LoVo (cell line): ENCODE data around the gene AP3S1.
"Not testable (repeated sequence)": the region's sequence is repeated elsewhere in the genome, so short reads cannot be mapped to it uniquely, and the experiment has no call there.

Experiments used
- DNase-seq: peaks from one replicate; pipeline ENCODE4 v3.0.0-alpha.2; 2016; ENCODE audit warnings: low spot score

The AP3S1 gene

DNA sequence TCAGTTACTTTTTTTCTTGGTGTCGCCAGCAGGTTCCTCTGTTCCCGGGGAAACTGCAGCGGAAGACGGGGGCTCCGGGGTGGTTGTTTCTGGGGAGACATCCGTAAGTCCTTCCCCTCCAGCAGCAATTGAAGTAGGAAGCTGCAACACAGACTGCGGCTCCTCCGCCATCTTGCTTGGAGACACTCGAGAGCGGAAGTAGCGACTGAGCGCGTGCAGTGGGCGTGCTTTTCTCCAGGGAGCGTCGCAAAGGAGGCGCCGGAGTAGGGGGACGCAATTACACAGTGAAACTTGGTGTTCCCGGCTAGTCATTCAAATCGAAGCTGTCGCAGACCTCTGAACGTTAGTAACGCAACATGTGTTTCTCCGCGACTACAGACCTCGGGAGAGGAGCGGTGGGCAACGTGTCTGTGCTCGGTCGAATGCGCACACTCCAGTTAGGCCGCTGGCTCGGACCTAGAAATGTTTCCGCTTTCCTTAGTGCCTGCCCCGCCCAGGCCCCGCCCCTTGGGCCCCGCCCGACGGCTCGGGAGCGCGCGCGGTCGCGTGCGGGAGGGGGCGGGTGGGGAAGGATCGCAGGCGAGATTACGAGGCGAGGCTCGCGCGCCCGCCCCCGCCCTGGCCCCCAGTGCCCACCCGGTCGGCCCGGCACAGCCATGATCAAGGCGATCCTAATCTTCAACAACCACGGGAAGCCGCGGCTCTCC lies at the start of gene AP3S1, which contains the start of gene ATG12:
Gene AP3S1, plus strand, starts transcription at position 554 of the 707 bp plus-strand sequence. Its CDS starts 103 bp downstream, at position 657.
Gene ATG12, minus strand, starts transcription at position 184 of the 707 bp plus-strand sequence. Its CDS starts 13 bp downstream, at position 171.
- DNase-seq = peak; percentile 94

- DNase-seq = no peak
Observed at GRCh38 chr5:115795700-115796099, 46.0 kb upstream of the AP3S1 start.

GRCh38 chr5:115796656-115797055 lies 45.1 kb upstream of the AP3S1 start:
- DNase-seq = no peak

DNA sequence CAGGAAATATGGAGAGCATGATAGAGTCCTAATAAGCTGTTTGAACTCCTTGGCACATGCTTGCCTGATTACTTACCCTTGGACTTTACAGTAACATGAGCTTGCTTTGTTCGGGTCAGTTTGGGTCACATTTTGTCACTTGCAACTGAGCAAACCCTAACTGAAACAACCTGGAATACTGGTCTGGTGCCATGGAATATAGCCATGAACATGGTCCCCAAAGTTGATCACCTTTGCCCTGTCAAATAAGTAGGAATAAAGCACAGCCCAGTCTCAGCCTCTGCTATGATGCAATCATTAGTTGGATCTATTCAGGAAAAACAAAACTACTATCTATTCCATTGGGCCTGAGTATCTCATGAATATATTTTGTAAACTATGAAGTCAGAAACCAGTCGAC lies 43.5 kb upstream of the AP3S1 start:
- no peak for DNase-seq

- no peak for DNase-seq
Observed at GRCh38 chr5:115800108-115800507, 41.6 kb upstream of the AP3S1 start.

DNA sequence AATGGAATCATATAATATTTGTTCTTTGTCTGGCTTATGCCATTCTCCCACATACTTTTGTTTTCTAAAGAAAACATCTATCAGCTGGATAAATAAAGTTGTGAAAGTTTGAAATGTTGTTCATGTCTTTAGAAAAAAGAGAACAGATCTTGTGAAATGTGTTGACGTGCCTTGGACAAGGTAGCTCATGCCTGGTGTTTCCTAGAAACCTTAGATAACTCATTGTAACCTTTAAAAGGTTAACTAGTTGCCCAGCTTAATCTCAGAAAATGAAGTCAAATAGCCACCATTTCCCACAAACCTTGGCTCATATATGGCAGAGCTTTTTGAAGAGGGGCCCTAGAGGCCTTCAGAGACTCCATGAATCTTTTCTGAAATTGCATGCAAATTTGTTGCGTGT lies 40.6 kb upstream of the AP3S1 start:
- DNase-seq = no peak

GRCh38 chr5:115801984-115802383 lies 39.8 kb upstream of the AP3S1 start:
- no peak for DNase-seq

DNA sequence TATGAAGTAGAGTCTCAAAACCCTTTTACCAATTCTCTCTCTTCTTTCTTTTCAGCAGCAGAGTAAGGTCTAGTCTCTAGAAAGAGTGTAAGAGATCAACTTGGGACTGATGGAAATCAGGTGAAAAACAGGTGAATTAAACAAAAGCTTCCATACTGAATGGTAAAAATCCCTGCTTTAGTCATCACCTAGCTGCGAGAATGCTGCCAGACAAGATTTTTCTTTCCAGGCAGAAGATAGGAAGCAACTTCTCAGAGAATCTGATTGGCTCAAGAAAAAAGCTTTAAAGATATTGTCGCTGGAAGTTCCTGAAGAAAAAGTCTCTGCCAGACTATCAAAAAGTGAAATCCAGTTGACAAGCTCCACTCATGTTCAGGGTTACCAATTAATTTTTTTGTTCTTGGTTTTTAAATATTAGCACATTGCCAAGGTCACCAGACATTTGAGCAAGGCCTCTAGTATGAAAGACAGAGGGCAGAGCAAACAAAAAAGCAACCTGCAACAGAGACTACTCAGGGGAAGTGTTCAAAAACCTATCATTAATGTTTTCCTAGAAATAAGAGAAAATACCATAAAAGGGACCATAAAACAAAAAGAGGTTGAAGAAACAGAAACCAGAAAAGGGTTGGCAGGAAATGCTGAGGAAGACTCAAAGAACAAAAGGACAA lies 34.6 kb upstream of the AP3S1 start:
- no peak for DNase-seq

DNA sequence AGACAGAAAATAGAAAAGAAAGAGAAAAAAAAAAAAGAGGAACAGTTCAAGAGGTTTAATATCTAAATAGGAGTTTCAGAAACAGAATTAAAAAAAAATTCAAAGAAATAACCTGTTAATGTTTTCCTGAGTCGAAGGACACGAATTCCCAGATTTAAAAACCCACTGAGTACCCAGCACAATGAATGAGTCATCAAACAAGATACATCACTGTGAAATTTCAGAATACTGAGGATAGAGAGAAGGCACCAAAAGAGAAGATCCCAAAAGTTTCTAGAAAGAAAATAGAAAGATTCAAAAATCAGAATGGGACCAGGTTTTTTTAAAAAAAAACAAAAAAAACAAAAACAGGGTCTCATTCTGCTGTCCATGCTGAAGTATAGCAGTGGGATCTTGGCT lies 34.1 kb upstream of the AP3S1 start:
- no peak for DNase-seq

- not testable (repeated sequence) for DNase-seq
Observed at GRCh38 chr5:115808066-115808465, 33.7 kb upstream of the AP3S1 start.

GRCh38 chr5:115809946-115810345 lies 31.8 kb upstream of the AP3S1 start:
- no peak for DNase-seq

DNA sequence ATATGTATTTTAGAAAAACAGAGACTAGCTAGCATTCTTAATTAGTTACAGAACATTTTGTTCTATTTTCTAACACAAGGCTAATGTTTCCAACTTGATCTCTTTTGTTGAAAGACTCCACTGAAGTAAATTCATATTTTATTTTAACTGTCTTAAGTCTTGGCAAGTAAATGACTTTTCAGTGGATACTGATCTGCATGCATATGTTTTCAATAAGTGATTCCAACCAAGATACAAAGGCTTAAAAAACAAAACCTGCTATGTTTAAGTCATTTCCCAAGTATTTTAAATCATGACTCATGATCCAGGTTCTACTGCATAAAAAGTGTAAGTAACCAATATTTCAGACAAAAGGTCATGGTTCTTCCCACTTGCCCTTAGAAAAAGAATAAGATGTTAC lies 31.0 kb upstream of the AP3S1 start:
- DNase-seq = no peak

DNA sequence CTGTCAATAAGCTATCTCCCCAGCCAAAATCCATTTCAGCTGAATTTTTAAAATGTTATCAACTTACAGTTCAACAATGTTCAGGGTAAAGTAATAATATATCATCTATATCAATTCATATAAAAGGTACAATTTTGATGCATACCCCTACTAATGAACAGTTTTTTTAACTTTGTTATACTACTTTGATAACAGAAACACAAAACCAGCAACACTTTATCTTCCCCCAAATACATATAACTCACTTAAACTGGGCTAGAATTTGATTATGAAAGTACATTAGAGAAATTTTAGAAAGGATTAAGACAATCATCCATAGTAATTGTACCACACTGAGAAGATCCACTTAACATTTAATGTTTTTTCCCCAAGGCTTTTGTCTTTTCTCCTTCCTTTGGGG lies 30.3 kb upstream of the AP3S1 start:
- DNase-seq = no peak

DNA sequence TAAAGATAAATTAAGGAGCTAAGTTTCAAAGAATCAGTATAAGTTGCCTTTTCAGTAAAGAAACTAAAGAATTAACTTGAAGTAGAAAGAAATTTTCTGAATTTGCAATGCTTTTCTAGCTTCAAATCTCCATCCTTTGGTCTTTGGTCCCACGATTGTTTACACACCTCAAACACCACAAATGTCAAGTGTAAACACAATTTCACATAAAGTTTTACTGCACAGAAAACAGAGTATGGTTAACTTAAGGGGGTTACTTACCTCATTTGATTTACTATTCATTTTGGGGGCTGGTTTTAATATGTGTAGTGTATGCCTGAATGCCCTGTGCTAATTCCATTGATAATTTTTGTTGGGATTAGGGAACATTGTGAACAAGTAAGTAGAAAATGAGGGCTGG lies 29.4 kb upstream of the AP3S1 start:
- no peak for DNase-seq

DNA sequence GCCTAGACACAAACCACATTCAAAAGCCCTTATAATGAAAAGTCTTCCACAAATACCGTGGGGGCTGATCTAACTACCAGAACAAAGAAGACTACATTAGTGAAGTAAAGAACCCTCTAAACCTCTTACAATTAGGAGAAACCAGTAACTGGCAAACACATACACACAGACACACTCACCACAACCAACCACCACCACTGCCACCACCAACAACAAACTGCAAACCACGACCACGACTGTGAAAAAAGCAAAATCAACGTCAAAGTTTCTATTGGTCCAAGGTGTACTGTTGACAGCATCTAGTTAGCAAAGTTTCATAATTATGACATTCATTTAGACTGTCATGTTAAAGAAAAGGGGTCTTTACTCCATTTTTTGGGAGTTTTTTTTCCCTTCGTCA lies 28.0 kb upstream of the AP3S1 start:
- DNase-seq = no peak

- no peak for DNase-seq
Observed at GRCh38 chr5:115815006-115815692, 26.6 kb upstream of the AP3S1 start.

DNA sequence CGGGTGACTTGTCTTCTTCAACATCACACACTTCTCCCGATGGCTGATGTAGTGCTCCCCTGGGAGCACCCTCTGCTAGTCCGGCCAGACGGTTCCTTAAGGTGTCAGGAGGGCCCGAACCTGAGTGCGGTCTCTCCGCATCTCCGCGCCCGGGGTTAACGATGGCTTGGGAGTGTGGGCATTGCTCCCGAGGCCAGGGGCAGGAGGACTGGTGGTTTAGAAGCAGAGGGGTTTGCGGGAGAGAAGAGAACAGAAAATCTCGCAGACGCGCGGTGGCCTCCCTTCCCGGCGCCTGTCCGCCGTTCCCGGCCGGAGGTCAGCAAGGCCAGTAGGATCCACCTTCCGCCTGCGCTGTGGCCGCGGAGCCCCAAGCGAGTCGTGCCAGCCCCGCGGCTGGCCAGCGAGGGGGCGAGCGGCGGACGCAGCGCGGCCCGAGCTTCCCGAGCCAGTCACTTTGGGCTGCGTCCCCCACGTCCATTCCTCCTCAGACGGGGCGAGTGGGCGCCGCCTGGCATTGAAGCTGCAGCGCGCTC lies 26.0 kb upstream of the AP3S1 start:
- no peak for DNase-seq

DNA sequence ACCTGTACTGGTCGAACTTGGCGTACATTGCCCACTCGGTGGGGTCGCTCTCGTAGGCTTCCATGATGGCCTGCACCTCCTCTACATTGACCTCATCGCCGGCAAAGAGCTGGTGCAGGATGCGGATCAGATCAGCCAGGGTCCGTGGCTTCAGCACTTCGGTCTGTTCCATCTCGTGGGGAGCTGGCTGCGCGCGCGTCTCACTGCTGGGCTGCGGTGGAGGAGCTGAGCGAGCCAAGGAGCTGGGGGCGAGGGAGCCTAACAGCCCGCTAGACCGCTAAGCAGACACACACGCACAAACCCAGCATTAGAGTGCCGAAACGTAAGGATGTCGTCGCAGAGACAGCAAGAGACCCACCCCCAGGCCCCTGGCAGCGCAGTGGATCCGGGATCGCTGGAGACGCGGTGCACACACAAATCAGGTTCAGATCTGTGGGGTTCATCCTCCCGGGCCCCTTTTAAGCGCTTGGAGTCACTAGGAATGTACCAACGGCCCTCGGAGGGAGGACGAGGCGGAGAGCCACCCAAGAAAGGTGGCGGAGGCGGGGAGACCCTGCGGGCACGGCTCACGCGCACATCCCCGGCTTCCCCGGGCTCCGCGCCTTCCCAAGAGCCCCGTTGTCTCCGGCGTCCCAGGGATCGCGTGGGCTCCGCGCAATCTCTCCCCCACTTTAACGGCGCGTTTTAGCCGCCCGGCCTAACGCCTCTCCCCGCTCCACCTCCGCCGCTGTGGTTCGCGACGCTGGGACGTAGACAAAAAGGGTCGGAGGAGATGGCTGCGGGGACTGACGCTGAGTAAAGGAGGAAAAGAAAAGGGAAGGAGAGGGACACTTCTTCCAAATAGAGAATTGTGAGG lies 25.3 kb upstream of the AP3S1 start, which contains the start of gene CDO1:
Gene CDO1, minus strand, starts transcription at position 434 of the 856 bp plus-strand sequence. Its CDS starts 262 bp downstream, at position 172.
- no peak for DNase-seq

GRCh38 chr5:115817386-115817785 lies 24.3 kb upstream of the AP3S1 start:
- DNase-seq = no peak

- no peak for DNase-seq
Observed at GRCh38 chr5:115818821-115819220, 22.9 kb upstream of the AP3S1 start.

DNA sequence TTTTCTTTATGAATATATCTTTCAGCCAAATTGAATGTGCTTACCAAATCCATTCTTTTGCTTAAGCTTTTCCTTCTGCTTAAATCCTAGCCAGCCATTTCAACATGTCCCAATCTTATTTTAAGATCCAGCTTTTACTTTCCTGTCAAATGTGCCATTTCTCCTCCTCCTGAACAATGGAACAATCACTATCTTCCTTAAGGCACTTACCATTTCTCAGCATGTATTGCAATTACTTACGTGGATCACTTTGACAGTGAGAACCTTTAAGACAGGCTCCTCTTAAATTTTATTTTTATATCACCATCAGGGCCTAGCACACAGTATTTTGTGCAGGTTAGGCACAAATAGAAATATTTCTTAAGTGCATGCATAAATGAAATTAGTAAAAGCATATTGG lies 20.9 kb upstream of the AP3S1 start:
- DNase-seq = no peak

DNA sequence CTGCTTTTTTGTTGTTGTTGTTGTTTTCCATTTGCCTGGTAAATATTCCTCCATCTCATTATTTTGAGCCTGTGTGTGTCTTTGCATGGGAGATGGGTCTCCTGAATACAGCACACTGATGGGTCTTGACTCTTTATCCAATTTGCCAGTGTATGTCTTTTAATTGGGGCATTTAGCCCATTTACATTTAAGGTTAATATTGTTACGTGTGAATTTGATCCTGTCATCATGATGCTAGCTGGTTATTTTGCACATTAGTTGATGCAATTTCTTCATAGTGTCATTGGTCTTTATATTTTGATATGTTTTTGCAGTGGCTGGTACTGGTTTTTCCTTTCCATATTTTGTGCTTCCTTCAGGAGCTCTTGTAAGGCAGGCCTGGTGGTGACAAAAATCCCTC lies 16.8 kb upstream of the AP3S1 start:
- DNase-seq = not testable (repeated sequence)
